ENCODE data around the gene ZZZ3. TPM values are rescaled to one million over a fixed set of nuclear protein-coding genes. Genes with fewer than 3 reads are reported as not detected.

The ZZZ3 gene
- polyA plus RNA-seq, 1 experiment: 14.4 TPM

DNA sequence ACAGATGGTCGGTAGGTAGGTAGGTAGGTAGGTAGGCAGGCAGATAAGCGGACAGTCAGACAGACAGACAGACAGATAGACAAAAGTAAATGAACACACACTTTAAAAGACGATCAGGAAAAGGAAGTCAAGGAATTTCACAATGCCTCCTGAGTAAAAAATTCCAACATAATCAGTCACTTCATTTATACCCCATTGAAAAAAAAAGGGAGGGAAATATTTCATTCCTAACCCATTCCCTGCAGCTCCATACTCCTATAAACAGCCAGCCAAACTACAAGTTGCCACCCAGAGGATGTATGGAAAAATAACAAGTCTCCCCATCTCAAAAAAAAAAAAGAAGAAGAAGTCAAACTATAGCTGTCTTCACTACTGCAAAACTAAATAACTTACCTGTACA, 43.4 kb downstream of the ZZZ3 start:
- TF ChIP-seq, protein P1, sequence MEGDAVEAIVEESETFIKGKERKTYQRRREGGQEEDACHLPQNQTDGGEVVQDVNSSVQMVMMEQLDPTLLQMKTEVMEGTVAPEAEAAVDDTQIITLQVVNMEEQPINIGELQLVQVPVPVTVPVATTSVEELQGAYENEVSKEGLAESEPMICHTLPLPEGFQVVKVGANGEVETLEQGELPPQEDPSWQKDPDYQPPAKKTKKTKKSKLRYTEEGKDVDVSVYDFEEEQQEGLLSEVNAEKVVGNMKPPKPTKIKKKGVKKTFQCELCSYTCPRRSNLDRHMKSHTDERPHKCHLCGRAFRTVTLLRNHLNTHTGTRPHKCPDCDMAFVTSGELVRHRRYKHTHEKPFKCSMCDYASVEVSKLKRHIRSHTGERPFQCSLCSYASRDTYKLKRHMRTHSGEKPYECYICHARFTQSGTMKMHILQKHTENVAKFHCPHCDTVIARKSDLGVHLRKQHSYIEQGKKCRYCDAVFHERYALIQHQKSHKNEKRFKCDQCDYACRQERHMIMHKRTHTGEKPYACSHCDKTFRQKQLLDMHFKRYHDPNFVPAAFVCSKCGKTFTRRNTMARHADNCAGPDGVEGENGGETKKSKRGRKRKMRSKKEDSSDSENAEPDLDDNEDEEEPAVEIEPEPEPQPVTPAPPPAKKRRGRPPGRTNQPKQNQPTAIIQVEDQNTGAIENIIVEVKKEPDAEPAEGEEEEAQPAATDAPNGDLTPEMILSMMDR (IDR thresholded peaks at IDR 0.05; ENCODE audit: insufficient read depth, low read depth, low read length): no peak
- peak; percentile 20 for DNase-seq (ENCODE audit: low read depth)
- no peaks in the 10 kb centered on the region for H3K27me3 ChIP-seq (ENCODE audit: control insufficient read depth, insufficient read depth, low read length)
- ChIA-PET POLR2A (interaction anchor here (0.7 kb wide), 1 partner anchor 33 kb away, joined by 7 read pairs; no protein-coding TSS in a partner anchor), CTCF (interaction anchor here (0.7 to 1.3 kb wide), 2 partner anchors 17 to 429 kb away, joined by 3 read pairs; no protein-coding TSS in a partner anchor)
- peaks cover 2% of the 10 kb centered on the region; the same call in 1 of the 2 replicates for H3K36me3 ChIP-seq (ENCODE audit: control insufficient read depth, insufficient read depth, low read length)
- H3K4me3 ChIP-seq (ENCODE audit: low read depth, low read length): no peak overlapping the region

DNA sequence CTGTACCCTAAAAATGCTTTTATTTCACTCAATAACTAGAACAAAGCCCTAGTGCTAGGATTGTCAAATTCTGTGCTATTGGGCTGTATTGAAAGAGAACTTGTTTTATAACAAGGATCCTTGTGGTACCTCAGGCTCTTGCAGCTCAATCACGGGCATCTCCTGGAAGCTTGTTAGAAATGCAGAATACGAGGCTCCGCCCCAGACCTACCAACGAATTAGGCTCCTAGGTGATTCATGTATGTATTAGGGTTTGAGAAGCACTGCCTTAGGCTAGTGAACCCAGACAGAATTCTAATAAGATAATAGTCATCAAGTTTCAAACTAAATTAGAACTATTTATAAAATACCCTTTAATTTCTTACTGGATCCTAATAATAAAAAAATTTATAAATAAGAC, 45.6 kb downstream of the ZZZ3 start:
- DNase-seq (ENCODE audit: low read depth): no peak
- Histone ChIP-seq H3K36me3 (ENCODE audit: control insufficient read depth, insufficient read depth, low read length) (peaks cover 10% of the 10 kb centered on the region), H3K27me3 (ENCODE audit: control insufficient read depth, insufficient read depth, low read length) (no peaks in the 10 kb centered on the region), H3K4me3 (ENCODE audit: low read depth, low read length) (no peak overlapping the region)
- TF ChIP-seq, protein P1 (IDR thresholded peaks at IDR 0.05; ENCODE audit: insufficient read depth, low read depth, low read length): no peak
- POLR2A ChIA-PET: no interaction called here
- CTCF ChIA-PET: no interaction called here

Small RNA genes lying within 50 kb of the gene (small RNA-seq; reads per million reads assigned to genes)
- gene RN7SL370P (ENCODE audit: insufficient read length, low read depth, low replicate concordance): not detected

Other genes starting within 250 kb of the ZZZ3 start
- gene USP33, start 77.2 kb upstream of the ZZZ3 start, polyA plus RNA-seq (2011; rRNA removed): 31.3 and 44.2 TPM in 2 replicates
- gene MIGA1, start 97.0 kb upstream of the ZZZ3 start, polyA plus RNA-seq (2011; rRNA removed): 3.3 and 7.1 TPM in 2 replicates
- gene NEXN, start 206.0 kb upstream of the ZZZ3 start, polyA plus RNA-seq (2011; rRNA removed): 7.8 and 16.9 TPM in 2 replicates

All from BJ (cell line).